Vagina (tissue), 2 donors: ENCODE measurements around the gene SGO1.

Experiments
- POLR2A ChIP-seq, 2 donors: fragments of 450-650 bp; IDR thresholded peaks; one replicate each; pipeline ENCODE4 v1.6.1; 2017; ENCODE audit warnings: antibody characterized with exemption in 2 of 2, mild to moderate bottlenecking in 2 of 2, moderate library complexity in 2 of 2
- POLR2AphosphoS5 ChIP-seq, 2 donors: sonication (generic); formaldehyde crosslinking; IDR thresholded peaks; one replicate each; pipeline ENCODE4 v1.9.0; 2017; ENCODE audit warnings: antibody characterized with exemption in 2 of 2, mild to moderate bottlenecking in 2 of 2, low read depth in 1 of 2; ENCODE audit not compliant: insufficient read depth in 1 of 2
- TF ChIP-seq, protein P1 (sequence below), 3 experiments: fragments of 450-650 bp in 2 of 3; fragments of 200-600 bp in 1 of 3; sonication (generic) in 1 of 3; IDR thresholded peaks; one replicate each; pipeline ENCODE4 v1.5.1; 2017 to 2019; ENCODE audit warnings: antibody characterized with exemption in 3 of 3, mild to moderate bottlenecking in 2 of 3, moderate library complexity in 2 of 3

DNA sequence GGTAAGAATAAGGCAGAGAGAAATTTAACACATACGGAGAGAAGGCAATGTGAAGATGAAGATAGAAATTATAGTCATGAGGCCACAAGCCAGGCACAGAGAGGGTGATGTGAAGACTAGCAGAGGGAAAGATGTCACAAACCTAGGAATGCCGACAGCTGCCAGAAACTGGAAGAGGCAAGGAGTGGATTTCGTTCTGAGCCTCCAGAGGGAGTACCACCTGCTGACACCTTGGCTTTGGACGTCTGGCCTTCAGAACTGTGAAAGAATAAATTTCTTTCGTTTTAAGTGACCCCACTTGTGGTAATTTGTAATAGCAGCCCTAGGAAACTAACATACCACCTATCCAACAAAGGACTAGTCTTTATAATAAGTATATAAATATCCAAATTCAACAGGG lies 5.0 kb upstream of the SGO1 start:
- TF ChIP-seq, protein P1, sequence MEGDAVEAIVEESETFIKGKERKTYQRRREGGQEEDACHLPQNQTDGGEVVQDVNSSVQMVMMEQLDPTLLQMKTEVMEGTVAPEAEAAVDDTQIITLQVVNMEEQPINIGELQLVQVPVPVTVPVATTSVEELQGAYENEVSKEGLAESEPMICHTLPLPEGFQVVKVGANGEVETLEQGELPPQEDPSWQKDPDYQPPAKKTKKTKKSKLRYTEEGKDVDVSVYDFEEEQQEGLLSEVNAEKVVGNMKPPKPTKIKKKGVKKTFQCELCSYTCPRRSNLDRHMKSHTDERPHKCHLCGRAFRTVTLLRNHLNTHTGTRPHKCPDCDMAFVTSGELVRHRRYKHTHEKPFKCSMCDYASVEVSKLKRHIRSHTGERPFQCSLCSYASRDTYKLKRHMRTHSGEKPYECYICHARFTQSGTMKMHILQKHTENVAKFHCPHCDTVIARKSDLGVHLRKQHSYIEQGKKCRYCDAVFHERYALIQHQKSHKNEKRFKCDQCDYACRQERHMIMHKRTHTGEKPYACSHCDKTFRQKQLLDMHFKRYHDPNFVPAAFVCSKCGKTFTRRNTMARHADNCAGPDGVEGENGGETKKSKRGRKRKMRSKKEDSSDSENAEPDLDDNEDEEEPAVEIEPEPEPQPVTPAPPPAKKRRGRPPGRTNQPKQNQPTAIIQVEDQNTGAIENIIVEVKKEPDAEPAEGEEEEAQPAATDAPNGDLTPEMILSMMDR (IDR thresholded peaks at IDR 0.05) = no peak
- no peak for TF ChIP-seq POLR2A (IDR thresholded peaks at IDR 0.05)
- TF ChIP-seq POLR2AphosphoS5 (IDR thresholded peaks at IDR 0.05; ENCODE audit: insufficient read depth in 1 of 2, low read depth in 1 of 2) = no peak
